DMS53 (cell line): Measurements from ENCODE around the gene AHRR.

Source experiments
- DNase-seq: peaks from one replicate; lab custom pipeline; 2025; lab: John Stamatoyannopoulos, UW

The AHRR gene

GRCh38 chr5:320524-321229, 837 bp upstream of the AHRR start:
- peak; percentile 51 for DNase-seq

GRCh38 chr5:321726-322251, 275 bp downstream of the AHRR start:
- DNase-seq, result peak; percentile 63

GRCh38 chr5:322281-322941, 897 bp downstream of the AHRR start:
- peak; percentile 78 for DNase-seq

GRCh38 chr5:322942-323879, 1.7 kb downstream of the AHRR start:
- DNase-seq, result peak; percentile 43

GRCh38 chr5:324736-325612, 3.5 kb downstream of the AHRR start:
- DNase-seq, result no peak

GRCh38 chr5:326109-326508, 4.6 kb downstream of the AHRR start:
- no peak for DNase-seq

GRCh38 chr5:329121-329735, 7.7 kb downstream of the AHRR start:
- DNase-seq, result no peak

- DNase-seq, result no peak
These were observed 8.3 kb downstream of the AHRR start for GRCh38 chr5:329768-330167.

GRCh38 chr5:332843-333242, 11.3 kb downstream of the AHRR start:
- no peak for DNase-seq

- DNase-seq, result no peak
These were observed 12.4 kb downstream of the AHRR start for GRCh38 chr5:333945-334344.

- DNase-seq, result no peak
These were observed 13.6 kb downstream of the AHRR start for GRCh38 chr5:334903-335739.

- no peak for DNase-seq
These were observed 14.2 kb downstream of the AHRR start for GRCh38 chr5:335740-336038.

- DNase-seq, result peak; percentile 86
These were observed 16.1 kb downstream of the AHRR start for GRCh38 chr5:337563-338130.

GRCh38 chr5:342501-343460, 21.3 kb downstream of the AHRR start:
- DNase-seq, result peak; percentile 42

GRCh38 chr5:343461-344401, 22.2 kb downstream of the AHRR start:
- peak; percentile 85 for DNase-seq

- no peak for DNase-seq
These were observed 23.2 kb downstream of the AHRR start for GRCh38 chr5:344668-345067.

GRCh38 chr5:345404-346195, 24.1 kb downstream of the AHRR start:
- DNase-seq, result no peak
